ENCODE measurements around the gene SEMA4F. TPM values are rescaled to one million over a fixed set of nuclear protein-coding genes. Genes with fewer than 3 reads are reported as not detected.

The SEMA4F gene
- total and polyA plus RNA-seq, 2 donors, result 2.5 to 3.5 TPM

- peaks cover 0 to 4% of the 10 kb centered on the region in 2 donors for H3K4me1 ChIP-seq (ENCODE audit: control insufficient read depth in 2 of 2, insufficient read depth in 2 of 2, low read length in 2 of 2)
- peaks cover 0 to 4% of the 10 kb centered on the region in 2 donors for H3K36me3 ChIP-seq (ENCODE audit: control insufficient read depth in 2 of 2, insufficient read depth in 2 of 2, low read length in 1 of 2)
- H3K9me3 ChIP-seq (ENCODE audit: control insufficient read depth in 2 of 2, insufficient read depth in 1 of 2, low read length in 1 of 2), result no peaks in the 10 kb centered on the region
- no peak for DNase-seq (ENCODE audit: low read depth in 6 of 9, low spot score in 9 of 9)
- H3K27ac ChIP-seq (ENCODE audit: low read depth in 1 of 2, low read length in 1 of 2), result no peak overlapping the region
- no peaks in the 10 kb centered on the region for H3K27me3 ChIP-seq (ENCODE audit: control insufficient read depth in 2 of 2, insufficient read depth in 1 of 2, low read length in 1 of 2)
- 98% methylated on average over 15 of the region's 15 CpGs for WGBS
- no peak overlapping the region for H3K4me3 ChIP-seq (ENCODE audit: low read length in 2 of 2)
Observed at GRCh38 chr2:74679615-74680014, 25.6 kb downstream of the SEMA4F start.

GRCh38 chr2:74682501-74682900 lies 28.5 kb downstream of the SEMA4F start:
- no peak for DNase-seq (ENCODE audit: low read depth in 6 of 9, low spot score in 9 of 9)
- peaks cover 0 to 4% of the 10 kb centered on the region in 2 donors for H3K4me1 ChIP-seq (ENCODE audit: control insufficient read depth in 2 of 2, insufficient read depth in 2 of 2, low read length in 2 of 2)

GRCh38 chr2:74685408-74685807 lies 31.4 kb downstream of the SEMA4F start:
- no peaks in the 10 kb centered on the region for H3K27me3 ChIP-seq (ENCODE audit: control insufficient read depth in 2 of 2, insufficient read depth in 1 of 2, low read length in 1 of 2)
- H3K27ac ChIP-seq (ENCODE audit: low read depth in 1 of 2, low read length in 1 of 2), result no peak overlapping the region
- H3K9me3 ChIP-seq (ENCODE audit: control insufficient read depth in 2 of 2, insufficient read depth in 1 of 2, low read length in 1 of 2), result no peaks in the 10 kb centered on the region
- H3K4me1 ChIP-seq (ENCODE audit: control insufficient read depth in 2 of 2, insufficient read depth in 2 of 2, low read length in 2 of 2), result peaks cover 0 to 4% of the 10 kb centered on the region in 2 donors
- no peaks in the 10 kb centered on the region for H3K36me3 ChIP-seq (ENCODE audit: control insufficient read depth in 2 of 2, insufficient read depth in 2 of 2, low read length in 1 of 2)
- no peak for DNase-seq (ENCODE audit: low read depth in 6 of 9, low spot score in 9 of 9)
- no peak overlapping the region for H3K4me3 ChIP-seq (ENCODE audit: low read length in 2 of 2)
- WGBS, result 83% methylated on average over 3 of the region's 3 CpGs

More at GRCh38 chr2:74682501-74682900, 28.5 kb downstream of the SEMA4F start:
- Histone ChIP-seq H3K36me3 (ENCODE audit: control insufficient read depth in 2 of 2, insufficient read depth in 2 of 2, low read length in 1 of 2) (peaks cover 0 to 4% of the 10 kb centered on the region in 2 donors), H3K27ac (ENCODE audit: low read depth in 1 of 2, low read length in 1 of 2) (no peak overlapping the region), H3K27me3 (ENCODE audit: control insufficient read depth in 2 of 2, insufficient read depth in 1 of 2, low read length in 1 of 2) (no peaks in the 10 kb centered on the region), H3K9me3 (ENCODE audit: control insufficient read depth in 2 of 2, insufficient read depth in 1 of 2, low read length in 1 of 2) (no peaks in the 10 kb centered on the region), H3K4me3 (ENCODE audit: low read length in 2 of 2) (no peak overlapping the region)

- no peak overlapping the region for H3K27ac ChIP-seq (ENCODE audit: low read depth in 1 of 2, low read length in 1 of 2)
- no peak for DNase-seq (ENCODE audit: low read depth in 6 of 9, low spot score in 9 of 9)
- 98% methylated on average over 1 of the region's 1 CpG for WGBS
- no peaks in the 10 kb centered on the region for H3K27me3 ChIP-seq (ENCODE audit: control insufficient read depth in 2 of 2, insufficient read depth in 1 of 2, low read length in 1 of 2)
- no peaks in the 10 kb centered on the region for H3K36me3 ChIP-seq (ENCODE audit: control insufficient read depth in 2 of 2, insufficient read depth in 2 of 2, low read length in 1 of 2)
- no peak overlapping the region for H3K4me3 ChIP-seq (ENCODE audit: low read length in 2 of 2)
- no peaks in the 10 kb centered on the region for H3K9me3 ChIP-seq (ENCODE audit: control insufficient read depth in 2 of 2, insufficient read depth in 1 of 2, low read length in 1 of 2)
- no peaks in the 10 kb centered on the region for H3K4me1 ChIP-seq (ENCODE audit: control insufficient read depth in 2 of 2, insufficient read depth in 2 of 2, low read length in 2 of 2)
Observed at GRCh38 chr2:74688881-74689280, 34.8 kb downstream of the SEMA4F start.

GRCh38 chr2:74689671-74690070 lies 35.6 kb downstream of the SEMA4F start:
- 95% methylated on average over 3 of the region's 3 CpGs for WGBS
- no peak for DNase-seq (ENCODE audit: low read depth in 6 of 9, low spot score in 9 of 9)
- H3K27ac ChIP-seq (ENCODE audit: low read depth in 1 of 2, low read length in 1 of 2), result no peak overlapping the region
- H3K9me3 ChIP-seq (ENCODE audit: control insufficient read depth in 2 of 2, insufficient read depth in 1 of 2, low read length in 1 of 2), result no peaks in the 10 kb centered on the region
- no peaks in the 10 kb centered on the region for H3K36me3 ChIP-seq (ENCODE audit: control insufficient read depth in 2 of 2, insufficient read depth in 2 of 2, low read length in 1 of 2)
- peaks cover 0 to 4% of the 10 kb centered on the region in 2 donors for H3K4me1 ChIP-seq (ENCODE audit: control insufficient read depth in 2 of 2, insufficient read depth in 2 of 2, low read length in 2 of 2)
- H3K27me3 ChIP-seq (ENCODE audit: control insufficient read depth in 2 of 2, insufficient read depth in 1 of 2, low read length in 1 of 2), result no peaks in the 10 kb centered on the region
- H3K4me3 ChIP-seq (ENCODE audit: low read length in 2 of 2), result no peak overlapping the region

- 10% methylated on average over 4 of the region's 4 CpGs for WGBS
- H3K27ac ChIP-seq (ENCODE audit: low read depth in 1 of 2, low read length in 1 of 2), result no peak overlapping the region
- H3K27me3 ChIP-seq (ENCODE audit: control insufficient read depth in 2 of 2, insufficient read depth in 1 of 2, low read length in 1 of 2), result no peaks in the 10 kb centered on the region
- DNase-seq (ENCODE audit: low read depth in 6 of 9, low spot score in 9 of 9), result peak; percentile 9 to 72 (median 34)
- H3K9me3 ChIP-seq (ENCODE audit: control insufficient read depth in 2 of 2, insufficient read depth in 1 of 2, low read length in 1 of 2), result no peaks in the 10 kb centered on the region
- H3K36me3 ChIP-seq (ENCODE audit: control insufficient read depth in 2 of 2, insufficient read depth in 2 of 2, low read length in 1 of 2), result no peaks in the 10 kb centered on the region
- no peak overlapping the region for H3K4me3 ChIP-seq (ENCODE audit: low read length in 2 of 2)
- H3K4me1 ChIP-seq (ENCODE audit: control insufficient read depth in 2 of 2, insufficient read depth in 2 of 2, low read length in 2 of 2), result peaks cover 0 to 4% of the 10 kb centered on the region in 2 donors
Observed at GRCh38 chr2:74690571-74690970, 36.5 kb downstream of the SEMA4F start.

GRCh38 chr2:74691929-74692328 lies 37.9 kb downstream of the SEMA4F start:
- 97% methylated on average over 5 of the region's 5 CpGs for WGBS
- H3K27ac ChIP-seq (ENCODE audit: low read depth in 1 of 2, low read length in 1 of 2), result no peak overlapping the region
- H3K4me1 ChIP-seq (ENCODE audit: control insufficient read depth in 2 of 2, insufficient read depth in 2 of 2, low read length in 2 of 2), result peaks cover 0 to 4% of the 10 kb centered on the region in 2 donors
- no peaks in the 10 kb centered on the region for H3K36me3 ChIP-seq (ENCODE audit: control insufficient read depth in 2 of 2, insufficient read depth in 2 of 2, low read length in 1 of 2)
- DNase-seq (ENCODE audit: low read depth in 6 of 9, low spot score in 9 of 9), result no peak
- no peaks in the 10 kb centered on the region for H3K27me3 ChIP-seq (ENCODE audit: control insufficient read depth in 2 of 2, insufficient read depth in 1 of 2, low read length in 1 of 2)
- H3K9me3 ChIP-seq (ENCODE audit: control insufficient read depth in 2 of 2, insufficient read depth in 1 of 2, low read length in 1 of 2), result no peaks in the 10 kb centered on the region
- no peak overlapping the region for H3K4me3 ChIP-seq (ENCODE audit: low read length in 2 of 2)

- no peak overlapping the region for H3K27ac ChIP-seq (ENCODE audit: low read depth in 1 of 2, low read length in 1 of 2)
- peaks cover 0 to 4% of the 10 kb centered on the region in 2 donors for H3K4me1 ChIP-seq (ENCODE audit: control insufficient read depth in 2 of 2, insufficient read depth in 2 of 2, low read length in 2 of 2)
- H3K27me3 ChIP-seq (ENCODE audit: control insufficient read depth in 2 of 2, insufficient read depth in 1 of 2, low read length in 1 of 2), result no peaks in the 10 kb centered on the region
- no peaks in the 10 kb centered on the region for H3K9me3 ChIP-seq (ENCODE audit: control insufficient read depth in 2 of 2, insufficient read depth in 1 of 2, low read length in 1 of 2)
- DNase-seq (ENCODE audit: low read depth in 6 of 9, low spot score in 9 of 9), result no peak
- H3K36me3 ChIP-seq (ENCODE audit: control insufficient read depth in 2 of 2, insufficient read depth in 2 of 2, low read length in 1 of 2), result no peaks in the 10 kb centered on the region
- no peak overlapping the region for H3K4me3 ChIP-seq (ENCODE audit: low read length in 2 of 2)
Observed at GRCh38 chr2:74693213-74693612, 39.2 kb downstream of the SEMA4F start.

- H3K36me3 ChIP-seq (ENCODE audit: control insufficient read depth in 2 of 2, insufficient read depth in 2 of 2, low read length in 1 of 2), result no peaks in the 10 kb centered on the region
- DNase-seq (ENCODE audit: low read depth in 6 of 9, low spot score in 9 of 9), result no peak
- H3K27me3 ChIP-seq (ENCODE audit: control insufficient read depth in 2 of 2, insufficient read depth in 1 of 2, low read length in 1 of 2), result no peaks in the 10 kb centered on the region
- no peak overlapping the region for H3K27ac ChIP-seq (ENCODE audit: low read depth in 1 of 2, low read length in 1 of 2)
- H3K4me3 ChIP-seq (ENCODE audit: low read length in 2 of 2), result no peak overlapping the region
- no peaks in the 10 kb centered on the region for H3K9me3 ChIP-seq (ENCODE audit: control insufficient read depth in 2 of 2, insufficient read depth in 1 of 2, low read length in 1 of 2)
- H3K4me1 ChIP-seq (ENCODE audit: control insufficient read depth in 2 of 2, insufficient read depth in 2 of 2, low read length in 2 of 2), result peaks cover 0 to 4% of the 10 kb centered on the region in 2 donors
- WGBS, result 66% methylated on average over 1 of the region's 1 CpG
Observed at GRCh38 chr2:74693668-74694067, 39.6 kb downstream of the SEMA4F start.

- Histone ChIP-seq H3K4me1 (ENCODE audit: control insufficient read depth in 2 of 2, insufficient read depth in 2 of 2, low read length in 2 of 2) (peaks cover 0 to 4% of the 10 kb centered on the region in 2 donors), H3K27me3 (ENCODE audit: control insufficient read depth in 2 of 2, insufficient read depth in 1 of 2, low read length in 1 of 2) (no peaks in the 10 kb centered on the region), H3K27ac (ENCODE audit: low read depth in 1 of 2, low read length in 1 of 2) (no peak overlapping the region), H3K4me3 (ENCODE audit: low read length in 2 of 2) (no peak overlapping the region), H3K9me3 (ENCODE audit: control insufficient read depth in 2 of 2, insufficient read depth in 1 of 2, low read length in 1 of 2) (no peaks in the 10 kb centered on the region), H3K36me3 (ENCODE audit: control insufficient read depth in 2 of 2, insufficient read depth in 2 of 2, low read length in 1 of 2) (no peaks in the 10 kb centered on the region)
- WGBS, result 36% methylated on average over 3 of the region's 3 CpGs
- peak in 1 of 9 donors; percentile 23 for DNase-seq (ENCODE audit: low read depth in 6 of 9, low spot score in 9 of 9)
Observed at GRCh38 chr2:74694281-74694680, 40.2 kb downstream of the SEMA4F start.
